NCI-H460 (cell line): ENCODE measurements around the gene TANGO6. TPM values are rescaled to one million over a fixed set of nuclear protein-coding genes. Genes with fewer than 3 reads are reported as not detected.

Source experiments
- DNase-seq: peaks from one replicate; pipeline ENCODE4 v3.0.0-alpha.2; 2016; ENCODE audit warnings: low read depth; ENCODE audit errors: extremely low read depth
- small RNA-seq, 2 experiments: library from RNA; depleted of rRNA; stranded (forward); fragments of <200 nt; gene quantifications; one replicate each; pipeline ENCODE3, GENCODE V24; 2014
- total RNA-seq: library from RNA; depleted of rRNA; stranded (reverse); fragments of >200 nt; shearing (Covaris generic); gene quantifications from 2 replicates; pipeline ENCODE4 v1.2.3, GENCODE V29; 2014; rRNA removed

TANGO6 gene
- total RNA-seq, 1 experiment from 2014 or later = 22.6 TPM

DNA sequence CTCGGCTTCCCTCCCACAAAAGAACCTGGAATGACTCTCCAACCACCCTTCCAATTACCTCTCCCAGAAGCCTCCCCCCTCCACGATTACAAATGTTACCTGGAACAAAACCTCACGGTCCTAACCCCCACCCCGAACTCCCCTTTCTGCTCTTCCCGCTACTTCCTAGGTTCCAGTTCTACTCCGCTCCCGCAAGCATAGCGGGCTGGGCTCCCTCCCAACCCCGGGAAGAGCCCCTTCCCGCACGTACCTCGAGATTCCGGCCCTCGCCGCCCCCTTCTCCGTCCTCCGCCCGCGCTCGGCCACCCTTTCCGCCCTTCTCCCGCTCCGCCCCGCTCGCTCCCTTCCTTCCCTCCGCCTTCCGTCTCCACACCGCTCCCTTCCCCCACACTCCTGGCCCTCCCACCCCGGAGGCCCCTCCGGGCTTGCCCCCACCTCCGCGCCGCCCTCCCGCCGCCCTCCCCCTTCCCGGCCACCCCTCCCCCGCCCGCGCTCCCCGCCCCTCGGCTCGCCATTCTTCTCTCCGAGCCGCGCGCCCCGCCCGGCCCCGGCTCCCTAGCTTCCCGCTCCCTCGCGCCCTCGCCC is 288.6 kb downstream of the TANGO6 start:
- DNase-seq = peak; percentile 47

DNA sequence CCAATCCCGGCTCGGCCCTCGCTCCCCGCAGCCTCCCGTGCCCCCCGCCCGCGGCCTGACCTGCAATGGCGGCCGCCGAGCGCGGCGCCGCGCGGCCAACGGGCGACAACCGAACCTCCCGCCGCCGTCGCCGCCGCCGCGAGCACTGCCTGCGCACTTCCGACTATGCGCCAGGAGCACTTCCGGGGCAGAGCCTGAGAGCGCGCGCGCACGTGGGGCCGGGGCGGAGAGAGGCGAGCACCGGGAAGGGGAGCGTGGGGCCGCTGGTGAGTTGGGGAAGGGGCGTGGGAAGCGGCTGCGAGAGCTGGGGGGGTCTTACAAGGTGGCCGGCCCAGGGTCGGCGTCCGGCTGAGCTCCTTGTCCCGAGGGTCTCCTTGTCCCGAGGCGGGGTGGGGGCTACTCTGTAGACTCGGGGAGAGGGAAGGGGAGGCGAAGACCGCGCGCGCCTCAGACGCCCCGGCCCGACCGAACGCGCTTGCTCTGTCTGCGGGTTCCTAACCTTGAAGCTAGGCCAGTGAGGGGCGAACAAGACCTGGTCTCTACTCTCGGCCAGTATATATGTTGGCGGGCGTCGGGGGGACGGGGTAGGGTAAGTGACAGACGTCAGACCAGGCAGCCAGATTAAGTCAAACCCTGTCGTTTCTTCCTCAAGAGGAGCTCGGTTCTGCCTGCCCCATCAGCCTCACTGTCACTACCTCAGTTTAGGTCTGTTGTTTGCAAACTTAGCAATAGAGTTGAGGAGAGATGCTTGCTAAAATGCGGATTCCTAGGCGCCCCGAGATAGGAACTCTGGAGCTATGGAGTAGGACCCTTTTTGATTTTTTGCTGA is 289.3 kb downstream of the TANGO6 start, which contains the start of the genes CHTF8 and UTP4:
CHTF8 (minus strand) TSS at position 165 of the 829 bp plus-strand sequence. CDS start 11,130 bp downstream, outside the sequence.
UTP4 (plus strand) TSS at position 226 of the 829 bp plus-strand sequence. CDS start 811 bp downstream, outside the sequence.
- peak; percentile 71 for DNase-seq

DNA sequence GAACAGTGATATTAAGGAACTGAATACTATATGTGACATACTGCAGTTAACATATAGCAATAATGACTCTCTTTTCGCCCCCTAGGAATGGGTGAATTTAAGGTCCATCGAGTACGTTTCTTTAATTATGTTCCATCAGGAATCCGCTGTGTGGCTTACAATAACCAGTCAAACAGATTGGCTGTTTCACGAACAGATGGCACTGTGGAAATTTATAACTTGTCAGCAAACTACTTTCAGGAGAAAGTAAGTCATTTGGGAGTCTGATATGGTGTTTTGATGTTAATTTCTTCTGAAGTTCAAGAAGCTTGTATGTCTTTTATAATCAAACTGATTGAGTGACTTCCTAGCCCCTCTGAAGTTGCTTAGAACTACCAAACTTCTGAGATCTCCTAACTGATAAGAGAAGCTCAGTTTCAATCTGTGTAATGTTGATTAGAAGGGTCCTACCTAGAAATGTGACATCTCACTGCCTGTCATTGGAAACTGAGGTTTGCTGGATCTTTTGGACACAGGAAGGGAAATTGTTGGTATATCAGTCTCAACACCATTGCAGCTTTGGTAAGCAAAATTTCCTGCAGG is 290.1 kb downstream of the TANGO6 start:
- no peak for DNase-seq

Small RNA genes lying within 50 kb of the gene (small RNA-seq; reads per million reads assigned to genes)
- gene RF00019 (0 reads per million in 2 experiments), gene RF00066 (0 reads per million in 2 experiments), gene RNU6-898P (0 reads per million in 2 experiments)

Other genes starting within 250 kb of the TANGO6 start
- gene CDH3, start 198.2 kb upstream of the TANGO6 start, total RNA-seq = not detected in 2 replicates
- not detected in 2 replicates for gene CDH1, start 106.2 kb upstream of the TANGO6 start, total RNA-seq